HEK293 (cell line): ENCODE results near the gene ZNF423.

Source experiments
- GLI2 ChIP-seq: fragments of 450-650 bp; formaldehyde crosslinking; IDR thresholded peaks from 2 replicates; pipeline ENCODE4; 2017; ENCODE audit warnings: missing biosample characterization, missing genetic modification characterization, low read depth, borderline replicate concordance
- SCRT1 ChIP-seq: fragments of 450-650 bp; formaldehyde crosslinking; IDR thresholded peaks from 2 replicates; pipeline ENCODE4 v1.5.1; 2016; ENCODE audit warnings: missing biosample characterization, missing genetic modification characterization, borderline replicate concordance
- ZIC2 ChIP-seq: fragments of 450-650 bp; formaldehyde crosslinking; IDR thresholded peaks from 2 replicates; pipeline ENCODE4 v1.5.1; 2016; ENCODE audit warnings: missing biosample characterization, missing genetic modification characterization
- ZNF10 ChIP-seq: fragments of 450-650 bp; formaldehyde crosslinking; IDR thresholded peaks from 2 replicates; pipeline ENCODE4 v1.5.1; 2017; ENCODE audit warnings: missing biosample characterization, missing genetic modification characterization
- ZNF335 ChIP-seq: fragments of 450-650 bp; formaldehyde crosslinking; conservative IDR thresholded peaks from 2 replicates; pipeline ENCODE4 v1.5.1; 2016; ENCODE audit warnings: missing biosample characterization, missing genetic modification characterization
- ZNF654 ChIP-seq: fragments of 450-650 bp; formaldehyde crosslinking; IDR thresholded peaks from 2 replicates; pipeline ENCODE4 v1.5.1; 2016; ENCODE audit warnings: low read depth, missing biosample characterization, missing genetic modification characterization
- ZNF707 ChIP-seq: fragments of 450-650 bp; formaldehyde crosslinking; IDR thresholded peaks from 2 replicates; pipeline ENCODE4 v1.5.1; 2016; ENCODE audit warnings: missing biosample characterization, missing genetic modification characterization
- TF ChIP-seq, protein P1 (sequence below): fragments of 450-650 bp; formaldehyde crosslinking; IDR thresholded peaks from 2 replicates; pipeline ENCODE4 v1.5.1; 2016; ENCODE audit warnings: missing biosample characterization, missing genetic modification characterization
- TF ChIP-seq, protein P2 (sequence below): fragments of 450-650 bp; formaldehyde crosslinking; IDR thresholded peaks from 2 replicates; pipeline ENCODE4 v1.5.1; 2016; ENCODE audit warnings: missing biosample characterization, missing genetic modification characterization
- TF ChIP-seq, protein P3 (sequence below): fragments of 450-650 bp; formaldehyde crosslinking; IDR thresholded peaks from 2 replicates; pipeline ENCODE4 v1.5.1; 2016; ENCODE audit warnings: missing biosample characterization, missing genetic modification characterization, borderline replicate concordance

DNA sequence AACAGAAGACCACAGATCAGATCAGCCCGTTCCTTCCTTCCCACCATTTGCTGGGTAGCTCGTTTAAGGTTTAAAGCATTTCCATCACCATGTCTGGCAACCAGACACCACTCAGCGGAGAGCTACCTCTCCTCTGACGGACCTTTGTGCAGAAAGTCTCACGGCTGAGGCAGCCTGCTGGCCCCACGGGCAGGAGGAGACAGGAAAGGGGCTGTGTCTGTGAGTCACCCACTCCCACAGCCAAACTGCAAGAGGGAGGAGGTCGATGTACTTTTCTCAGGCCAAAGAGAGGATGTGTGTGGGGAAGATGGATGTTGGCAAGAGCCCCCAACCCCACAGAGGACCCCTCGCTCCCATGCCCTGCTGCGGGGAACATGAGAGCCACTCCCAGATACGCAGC, 92.1 kb downstream of the ZNF423 start:
- TF ChIP-seq, protein P1, sequence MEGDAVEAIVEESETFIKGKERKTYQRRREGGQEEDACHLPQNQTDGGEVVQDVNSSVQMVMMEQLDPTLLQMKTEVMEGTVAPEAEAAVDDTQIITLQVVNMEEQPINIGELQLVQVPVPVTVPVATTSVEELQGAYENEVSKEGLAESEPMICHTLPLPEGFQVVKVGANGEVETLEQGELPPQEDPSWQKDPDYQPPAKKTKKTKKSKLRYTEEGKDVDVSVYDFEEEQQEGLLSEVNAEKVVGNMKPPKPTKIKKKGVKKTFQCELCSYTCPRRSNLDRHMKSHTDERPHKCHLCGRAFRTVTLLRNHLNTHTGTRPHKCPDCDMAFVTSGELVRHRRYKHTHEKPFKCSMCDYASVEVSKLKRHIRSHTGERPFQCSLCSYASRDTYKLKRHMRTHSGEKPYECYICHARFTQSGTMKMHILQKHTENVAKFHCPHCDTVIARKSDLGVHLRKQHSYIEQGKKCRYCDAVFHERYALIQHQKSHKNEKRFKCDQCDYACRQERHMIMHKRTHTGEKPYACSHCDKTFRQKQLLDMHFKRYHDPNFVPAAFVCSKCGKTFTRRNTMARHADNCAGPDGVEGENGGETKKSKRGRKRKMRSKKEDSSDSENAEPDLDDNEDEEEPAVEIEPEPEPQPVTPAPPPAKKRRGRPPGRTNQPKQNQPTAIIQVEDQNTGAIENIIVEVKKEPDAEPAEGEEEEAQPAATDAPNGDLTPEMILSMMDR = no peak
- no peak for TF ChIP-seq ZNF335 (tag by site-specific recombination)
- TF ChIP-seq ZNF654 (tag by site-specific recombination) = no peak
- TF ChIP-seq SCRT1 = no peak
- TF ChIP-seq, protein P2, sequence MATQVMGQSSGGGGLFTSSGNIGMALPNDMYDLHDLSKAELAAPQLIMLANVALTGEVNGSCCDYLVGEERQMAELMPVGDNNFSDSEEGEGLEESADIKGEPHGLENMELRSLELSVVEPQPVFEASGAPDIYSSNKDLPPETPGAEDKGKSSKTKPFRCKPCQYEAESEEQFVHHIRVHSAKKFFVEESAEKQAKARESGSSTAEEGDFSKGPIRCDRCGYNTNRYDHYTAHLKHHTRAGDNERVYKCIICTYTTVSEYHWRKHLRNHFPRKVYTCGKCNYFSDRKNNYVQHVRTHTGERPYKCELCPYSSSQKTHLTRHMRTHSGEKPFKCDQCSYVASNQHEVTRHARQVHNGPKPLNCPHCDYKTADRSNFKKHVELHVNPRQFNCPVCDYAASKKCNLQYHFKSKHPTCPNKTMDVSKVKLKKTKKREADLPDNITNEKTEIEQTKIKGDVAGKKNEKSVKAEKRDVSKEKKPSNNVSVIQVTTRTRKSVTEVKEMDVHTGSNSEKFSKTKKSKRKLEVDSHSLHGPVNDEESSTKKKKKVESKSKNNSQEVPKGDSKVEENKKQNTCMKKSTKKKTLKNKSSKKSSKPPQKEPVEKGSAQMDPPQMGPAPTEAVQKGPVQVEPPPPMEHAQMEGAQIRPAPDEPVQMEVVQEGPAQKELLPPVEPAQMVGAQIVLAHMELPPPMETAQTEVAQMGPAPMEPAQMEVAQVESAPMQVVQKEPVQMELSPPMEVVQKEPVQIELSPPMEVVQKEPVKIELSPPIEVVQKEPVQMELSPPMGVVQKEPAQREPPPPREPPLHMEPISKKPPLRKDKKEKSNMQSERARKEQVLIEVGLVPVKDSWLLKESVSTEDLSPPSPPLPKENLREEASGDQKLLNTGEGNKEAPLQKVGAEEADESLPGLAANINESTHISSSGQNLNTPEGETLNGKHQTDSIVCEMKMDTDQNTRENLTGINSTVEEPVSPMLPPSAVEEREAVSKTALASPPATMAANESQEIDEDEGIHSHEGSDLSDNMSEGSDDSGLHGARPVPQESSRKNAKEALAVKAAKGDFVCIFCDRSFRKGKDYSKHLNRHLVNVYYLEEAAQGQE (tag by site-specific recombination) = no peak
- TF ChIP-seq GLI2 (tag by site-specific recombination) = no peak
- no peak for TF ChIP-seq ZIC2 (tag by site-specific recombination)
- TF ChIP-seq ZNF707 (tag by site-specific recombination) = no peak
- TF ChIP-seq ZNF10 (tag by site-specific recombination) = no peak
- TF ChIP-seq, protein P3, sequence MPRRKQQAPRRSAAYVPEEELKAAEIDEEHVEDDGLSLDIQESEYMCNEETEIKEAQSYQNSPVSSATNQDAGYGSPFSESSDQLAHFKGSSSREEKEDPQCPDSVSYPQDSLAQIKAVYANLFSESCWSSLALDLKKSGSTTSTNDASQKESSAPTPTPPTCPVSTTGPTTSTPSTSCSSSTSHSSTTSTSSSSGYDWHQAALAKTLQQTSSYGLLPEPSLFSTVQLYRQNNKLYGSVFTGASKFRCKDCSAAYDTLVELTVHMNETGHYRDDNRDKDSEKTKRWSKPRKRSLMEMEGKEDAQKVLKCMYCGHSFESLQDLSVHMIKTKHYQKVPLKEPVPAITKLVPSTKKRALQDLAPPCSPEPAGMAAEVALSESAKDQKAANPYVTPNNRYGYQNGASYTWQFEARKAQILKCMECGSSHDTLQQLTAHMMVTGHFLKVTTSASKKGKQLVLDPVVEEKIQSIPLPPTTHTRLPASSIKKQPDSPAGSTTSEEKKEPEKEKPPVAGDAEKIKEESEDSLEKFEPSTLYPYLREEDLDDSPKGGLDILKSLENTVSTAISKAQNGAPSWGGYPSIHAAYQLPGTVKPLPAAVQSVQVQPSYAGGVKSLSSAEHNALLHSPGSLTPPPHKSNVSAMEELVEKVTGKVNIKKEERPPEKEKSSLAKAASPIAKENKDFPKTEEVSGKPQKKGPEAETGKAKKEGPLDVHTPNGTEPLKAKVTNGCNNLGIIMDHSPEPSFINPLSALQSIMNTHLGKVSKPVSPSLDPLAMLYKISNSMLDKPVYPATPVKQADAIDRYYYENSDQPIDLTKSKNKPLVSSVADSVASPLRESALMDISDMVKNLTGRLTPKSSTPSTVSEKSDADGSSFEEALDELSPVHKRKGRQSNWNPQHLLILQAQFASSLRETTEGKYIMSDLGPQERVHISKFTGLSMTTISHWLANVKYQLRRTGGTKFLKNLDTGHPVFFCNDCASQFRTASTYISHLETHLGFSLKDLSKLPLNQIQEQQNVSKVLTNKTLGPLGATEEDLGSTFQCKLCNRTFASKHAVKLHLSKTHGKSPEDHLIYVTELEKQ (tag by site-specific recombination) = no peak
